Measurements from ENCODE around the gene DFFB. TPM values are rescaled to one million over a fixed set of nuclear protein-coding genes. Genes with fewer than 3 reads are reported as not detected.

The DFFB gene
- total RNA-seq, 2 donors from 2014 or later = 4.5 to 10.7 TPM

DNA sequence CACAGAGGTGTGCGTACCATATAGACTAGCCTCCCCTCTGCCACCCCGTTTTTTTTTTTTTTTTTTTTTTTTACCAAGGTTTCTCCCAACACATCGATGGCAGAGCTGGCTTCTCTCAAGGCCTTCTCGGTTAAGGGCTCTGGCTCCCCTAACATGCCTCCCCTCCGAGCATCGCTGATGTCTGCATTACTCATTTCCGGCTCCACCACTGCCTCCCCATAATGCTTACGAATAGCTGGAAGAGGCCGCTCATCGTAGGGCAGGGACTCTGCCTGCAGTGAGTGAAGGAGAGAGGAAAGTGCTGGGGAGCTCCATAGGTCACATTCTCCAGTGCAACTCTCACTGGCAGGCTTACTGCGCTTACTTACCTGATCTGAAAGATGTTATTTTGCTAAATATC is 20.9 kb upstream of the DFFB start:
- Histone ChIP-seq H3K36me3 (peaks cover 12% of the 10 kb centered on the region), H3K4me1 (no peaks in the 10 kb centered on the region), H3K9me3 (no peaks in the 10 kb centered on the region), H3K27ac (no peak overlapping the region), H3K4me3 (no peak overlapping the region), H3K9ac (ENCODE audit: low read depth in 2 of 2, low read length in 2 of 2) (no peak overlapping the region), H3K27me3 (no peaks in the 10 kb centered on the region)
- DNase-seq = no peak
- intact Hi-C loops (cut with DNase I) = no loop called here
- no peak for TF ChIP-seq CTCF (IDR thresholded peaks at IDR 0.05)

- no peaks in the 10 kb centered on the region for H3K4me1 ChIP-seq
- H3K9ac ChIP-seq (ENCODE audit: low read depth in 2 of 2, low read length in 2 of 2) = no peak overlapping the region
- no peak for TF ChIP-seq CTCF (IDR thresholded peaks at IDR 0.05)
- H3K36me3 ChIP-seq = peaks cover 12% of the 10 kb centered on the region
- no peaks in the 10 kb centered on the region for H3K27me3 ChIP-seq
- no peak overlapping the region for H3K4me3 ChIP-seq
- H3K9me3 ChIP-seq = no peaks in the 10 kb centered on the region
- H3K27ac ChIP-seq = no peak overlapping the region
- intact Hi-C loops (cut with DNase I) = no loop called here
- DNase-seq = no peak
Measured at GRCh38 chr1:3837200-3837599, 20.1 kb upstream of the DFFB start.

DNA sequence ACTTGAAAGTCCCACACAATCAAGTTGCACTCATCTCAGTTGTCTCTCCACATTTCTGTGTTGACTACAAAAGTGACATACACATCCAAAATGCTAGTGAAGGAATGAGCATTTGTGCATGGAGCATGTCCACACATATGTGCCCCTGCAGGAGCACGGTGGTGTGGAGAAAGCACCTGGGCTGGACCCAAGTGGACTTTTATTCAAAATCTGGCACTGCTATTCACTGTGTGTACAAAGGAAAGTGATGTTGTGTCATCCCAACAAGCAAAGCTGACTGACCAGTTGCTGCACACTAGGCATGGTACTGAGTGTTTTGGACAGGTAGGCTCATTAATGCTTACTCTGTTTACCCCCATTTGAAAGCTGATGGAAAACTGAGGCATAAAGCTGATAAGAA is 19.6 kb upstream of the DFFB start:
- no peak overlapping the region for H3K4me3 ChIP-seq
- H3K36me3 ChIP-seq = peaks cover 12% of the 10 kb centered on the region
- no peaks in the 10 kb centered on the region for H3K4me1 ChIP-seq
- H3K9me3 ChIP-seq = no peaks in the 10 kb centered on the region
- H3K9ac ChIP-seq (ENCODE audit: low read depth in 2 of 2, low read length in 2 of 2) = no peak overlapping the region
- no peak for TF ChIP-seq CTCF (IDR thresholded peaks at IDR 0.05)
- no peak for DNase-seq
- no peak overlapping the region for H3K27ac ChIP-seq
- H3K27me3 ChIP-seq = no peaks in the 10 kb centered on the region
- intact Hi-C loops (cut with DNase I) = no loop called here

- no peak overlapping the region for H3K27ac ChIP-seq
- no peaks in the 10 kb centered on the region for H3K9me3 ChIP-seq
- H3K27me3 ChIP-seq = no peaks in the 10 kb centered on the region
- no peak overlapping the region for H3K4me3 ChIP-seq
- H3K36me3 ChIP-seq = peaks cover 12% of the 10 kb centered on the region
- no peak for TF ChIP-seq CTCF (IDR thresholded peaks at IDR 0.05)
- intact Hi-C loops (cut with DNase I) = no loop called here
- no peak for DNase-seq
- H3K9ac ChIP-seq (ENCODE audit: low read depth in 2 of 2, low read length in 2 of 2) = no peak overlapping the region
- no peaks in the 10 kb centered on the region for H3K4me1 ChIP-seq
Measured at GRCh38 chr1:3838788-3839187, 18.5 kb upstream of the DFFB start.

DNA sequence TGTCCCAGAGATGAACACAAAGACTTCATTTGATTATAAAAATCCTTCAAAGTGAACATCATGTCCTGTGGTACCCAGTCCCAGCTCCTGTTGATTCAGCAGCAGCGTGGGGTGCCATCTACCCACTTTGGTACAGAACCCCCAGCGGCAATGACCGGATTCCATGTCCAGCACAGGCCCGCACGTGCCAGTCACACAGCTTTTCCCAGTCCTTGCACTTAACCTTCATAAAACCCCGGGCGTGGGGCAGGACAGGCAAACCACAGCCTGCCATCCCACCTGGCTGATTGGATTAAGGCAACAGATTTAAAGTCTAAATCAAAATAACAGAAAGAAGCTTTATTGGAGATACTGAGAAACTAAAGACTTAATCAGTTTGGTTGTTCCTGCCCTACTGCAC is 15.8 kb upstream of the DFFB start:
- no peak overlapping the region for H3K27ac ChIP-seq
- H3K4me1 ChIP-seq = no peaks in the 10 kb centered on the region
- no peaks in the 10 kb centered on the region for H3K27me3 ChIP-seq
- H3K4me3 ChIP-seq = no peak overlapping the region
- H3K9ac ChIP-seq (ENCODE audit: low read depth in 2 of 2, low read length in 2 of 2) = no peak overlapping the region
- DNase-seq = no peak
- peaks cover 12% of the 10 kb centered on the region for H3K36me3 ChIP-seq
- intact Hi-C loops (cut with DNase I) = no loop called here
- H3K9me3 ChIP-seq = no peaks in the 10 kb centered on the region
- TF ChIP-seq CTCF (IDR thresholded peaks at IDR 0.05) = no peak

GRCh38 chr1:3842912-3843311 is 14.4 kb upstream of the DFFB start:
- Histone ChIP-seq H3K4me3 (no peak overlapping the region), H3K9me3 (no peaks in the 10 kb centered on the region), H3K36me3 (peaks cover under 1% of the 10 kb centered on the region), H3K4me1 (no peaks in the 10 kb centered on the region), H3K27ac (no peak overlapping the region), H3K27me3 (no peaks in the 10 kb centered on the region), H3K9ac (ENCODE audit: low read depth in 2 of 2, low read length in 2 of 2) (no peak overlapping the region)
- DNase-seq = no peak
- no peak for TF ChIP-seq CTCF (IDR thresholded peaks at IDR 0.05)
- intact Hi-C loops (cut with DNase I) = no loop called here
